Kidney glomerular epithelial cell (primary cell): ENCODE measurements around the gene HSF2.

Experiments used
- DNase-seq: peaks from one replicate; lab custom pipeline; 2025; lab: John Stamatoyannopoulos, UW

The HSF2 gene

GRCh38 chr6:122400121-122400450, 634 bp downstream of the HSF2 start:
- DNase-seq, result no peak

GRCh38 chr6:122400462-122401089, 1.1 kb downstream of the HSF2 start:
- no peak for DNase-seq

- no peak for DNase-seq
Observed at GRCh38 chr6:122401104-122401503, 1.7 kb downstream of the HSF2 start.

GRCh38 chr6:122404444-122404843, 5.0 kb downstream of the HSF2 start:
- no peak for DNase-seq

- DNase-seq, result no peak
Observed at GRCh38 chr6:122405417-122405816, 6.0 kb downstream of the HSF2 start.

- DNase-seq, result no peak
Observed at GRCh38 chr6:122406187-122406586, 6.7 kb downstream of the HSF2 start.

GRCh38 chr6:122407712-122408111, 8.3 kb downstream of the HSF2 start:
- DNase-seq, result no peak

GRCh38 chr6:122408240-122408639, 8.8 kb downstream of the HSF2 start:
- no peak for DNase-seq

GRCh38 chr6:122408702-122409458, 9.4 kb downstream of the HSF2 start:
- DNase-seq, result no peak

GRCh38 chr6:122412001-122412400, 12.5 kb downstream of the HSF2 start:
- DNase-seq, result no peak

- no peak for DNase-seq
Observed at GRCh38 chr6:122416825-122417224, 17.4 kb downstream of the HSF2 start.

- no peak for DNase-seq
Observed at GRCh38 chr6:122422003-122422402, 22.6 kb downstream of the HSF2 start.

- DNase-seq, result no peak
Observed at GRCh38 chr6:122422614-122423267, 23.3 kb downstream of the HSF2 start.

GRCh38 chr6:122423734-122424133, 24.3 kb downstream of the HSF2 start:
- no peak for DNase-seq

- DNase-seq, result no peak
Observed at GRCh38 chr6:122426597-122426996, 27.1 kb downstream of the HSF2 start.

GRCh38 chr6:122428781-122429180, 29.3 kb downstream of the HSF2 start:
- no peak for DNase-seq

- no peak for DNase-seq
Observed at GRCh38 chr6:122429323-122429722, 29.9 kb downstream of the HSF2 start.

GRCh38 chr6:122431780-122432179, 32.3 kb downstream of the HSF2 start:
- DNase-seq, result no peak

- no peak for DNase-seq
Observed at GRCh38 chr6:122432816-122433215, 33.4 kb downstream of the HSF2 start.

GRCh38 chr6:122438975-122439374, 39.5 kb downstream of the HSF2 start:
- no peak for DNase-seq

- no peak for DNase-seq
Observed at GRCh38 chr6:122445274-122445673, 45.8 kb downstream of the HSF2 start.

GRCh38 chr6:122449069-122449468, 49.6 kb downstream of the HSF2 start:
- DNase-seq, result no peak

GRCh38 chr6:122452509-122452908, 53.1 kb downstream of the HSF2 start:
- no peak for DNase-seq
